Activated B cell treated with CpG ODN at 0.5 μM for 24 hours (primary cell): ENCODE data around the gene ZNF394. TPM values are rescaled to one million over a fixed set of nuclear protein-coding genes. Genes with fewer than 3 reads are reported as not detected.
"Not testable (repeated sequence)": the region's sequence is repeated elsewhere in the genome, so short reads cannot be mapped to it uniquely, and the experiment has no call there.

ENCODE experiments used
- ATAC-seq: fragments of 200-7000 bp; cut with Tn5 transposase; one replicate; pipeline ENCODE4 v1.10.0; 2021; ENCODE audit warnings: low read depth, mild to moderate bottlenecking, moderate library complexity
- CTCF ChIA-PET: fragments of 350-600 bp; sonication (Branson Sonifier 250); formaldehyde crosslinking; loops from one replicate; lab custom pipeline; 2021; ENCODE audit warnings: antibody characterized with exemption; lab: Charles Lee
- POLR2A ChIA-PET: fragments of 350-600 bp; sonication (Branson Sonifier 250); formaldehyde crosslinking; loops from one replicate; lab custom pipeline; 2021; ENCODE audit warnings: antibody characterized with exemption; lab: Charles Lee
- DNase-seq: peaks from one replicate; pipeline ENCODE4 v3.0.0; 2022
- H3K27ac Mint-ChIP-seq: one replicate; pipeline ENCODE4 v1.8.0; 2020; ENCODE audit warnings: mixed read lengths
- H3K27me3 Mint-ChIP-seq: one replicate; pipeline ENCODE4 v1.8.0; 2021; ENCODE audit warnings: mixed read lengths
- H3K36me3 Mint-ChIP-seq: one replicate; pipeline ENCODE4 v1.8.0; 2021; ENCODE audit warnings: low read depth, mixed read lengths
- H3K4me1 Mint-ChIP-seq: one replicate; pipeline ENCODE4 v1.8.0; 2021; ENCODE audit warnings: mixed read lengths
- H3K4me3 Mint-ChIP-seq: one replicate; pipeline ENCODE4 v1.8.0; 2020; ENCODE audit warnings: mild to moderate bottlenecking, mixed read lengths
- H3K9me3 Mint-ChIP-seq: one replicate; pipeline ENCODE4 v1.8.0; 2020; ENCODE audit warnings: mixed read lengths
- intact Hi-C: fragments of 100-400 bp; cut with micrococcal nuclease; formaldehyde crosslinking; loops from one replicate; pipeline ENCODE4 v1.15.1; 2024
- total RNA-seq: library from RNA; stranded (reverse); gene quantifications from 2 replicates; pipeline ENCODE4 v1.2.3, GENCODE V29; 2022
- TF ChIP-seq, protein P1 (sequence below): fragments of 200-600 bp; IDR thresholded peaks from one replicate; pipeline ENCODE4 v1.8.0; 2022; ENCODE audit warnings: antibody characterized with exemption, mild to moderate bottlenecking

The ZNF394 gene
- 61.5 and 61.7 TPM in 2 replicates for total RNA-seq

DNA sequence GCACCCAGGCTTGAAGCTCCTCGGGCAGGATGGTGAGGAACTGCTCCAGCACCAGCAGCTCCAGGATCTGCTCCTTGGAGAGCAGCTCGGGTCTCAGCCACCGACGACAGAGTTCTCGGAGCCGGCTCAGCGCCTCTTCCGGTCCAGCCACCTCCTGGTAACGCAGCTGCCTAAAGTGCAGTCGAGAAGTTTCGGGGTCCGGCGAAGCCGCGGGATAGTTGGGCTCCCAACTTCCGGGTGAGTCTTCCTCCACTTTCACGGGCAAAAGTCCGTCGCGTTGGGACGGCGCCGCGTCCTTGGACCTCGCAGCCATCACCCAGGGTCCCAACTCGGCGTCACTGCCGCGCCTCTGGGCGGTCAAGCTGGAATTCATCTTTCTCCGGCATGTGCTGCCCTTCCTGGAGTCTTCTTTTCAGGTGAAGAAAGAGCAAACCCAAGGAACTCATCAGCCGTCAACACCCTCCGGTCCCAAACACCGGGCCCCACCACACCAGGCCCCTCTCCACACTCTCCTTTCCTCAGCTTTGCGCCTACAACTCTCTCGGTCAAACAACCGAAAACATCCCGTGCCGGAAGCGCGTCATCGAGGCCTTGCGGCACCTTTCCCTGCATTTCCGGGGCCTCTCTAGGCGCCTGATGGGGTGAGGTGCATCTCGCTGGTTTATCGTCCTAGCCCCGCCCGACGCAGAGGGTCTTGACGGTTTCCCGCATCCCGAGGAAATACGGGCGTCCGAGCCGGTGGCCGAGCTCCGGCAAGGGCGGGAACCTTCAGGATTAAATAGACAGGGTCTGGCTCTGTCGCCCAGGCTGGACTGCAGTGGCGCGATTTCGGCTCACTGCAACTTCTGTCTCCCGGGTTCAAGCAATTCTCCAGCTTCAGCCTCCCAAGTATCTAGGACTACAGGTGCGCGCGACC lies at the start of gene ZNF394:
Gene ZNF394, minus strand, starts transcription at position 561 of the 916 bp plus-strand sequence. Its CDS starts 188 bp downstream, at position 373.
- ATAC-seq, result peak; percentile 33
- CTCF ChIA-PET, result interaction anchor here (0.7 to 1.0 kb wide), 2 partner anchors 27 to 54 kb away, joined by 3 read pairs; no protein-coding TSS in a partner anchor
- H3K9me3 Mint-ChIP-seq, result no peaks in the 10 kb centered on the region
- intact Hi-C loops, result loop anchor here (1.0 to 5.0 kb wide), 7 partner anchors 28 to 1752 kb away; partner anchors contain the start of genes BUD31, FAM200A, PDAP1 and ZNF789
- POLR2A ChIA-PET, result interaction anchor here (0.6 to 3.3 kb wide), 21 partner anchors 9 to 929 kb away, joined by 3 to 49 read pairs (median 5); partner anchors contain the start of genes BUD31, CPSF4, FAM200A and MEPCE
- peak within 1 kb of the TSS; percentile 99 for H3K27ac Mint-ChIP-seq
- TF ChIP-seq, protein P1, sequence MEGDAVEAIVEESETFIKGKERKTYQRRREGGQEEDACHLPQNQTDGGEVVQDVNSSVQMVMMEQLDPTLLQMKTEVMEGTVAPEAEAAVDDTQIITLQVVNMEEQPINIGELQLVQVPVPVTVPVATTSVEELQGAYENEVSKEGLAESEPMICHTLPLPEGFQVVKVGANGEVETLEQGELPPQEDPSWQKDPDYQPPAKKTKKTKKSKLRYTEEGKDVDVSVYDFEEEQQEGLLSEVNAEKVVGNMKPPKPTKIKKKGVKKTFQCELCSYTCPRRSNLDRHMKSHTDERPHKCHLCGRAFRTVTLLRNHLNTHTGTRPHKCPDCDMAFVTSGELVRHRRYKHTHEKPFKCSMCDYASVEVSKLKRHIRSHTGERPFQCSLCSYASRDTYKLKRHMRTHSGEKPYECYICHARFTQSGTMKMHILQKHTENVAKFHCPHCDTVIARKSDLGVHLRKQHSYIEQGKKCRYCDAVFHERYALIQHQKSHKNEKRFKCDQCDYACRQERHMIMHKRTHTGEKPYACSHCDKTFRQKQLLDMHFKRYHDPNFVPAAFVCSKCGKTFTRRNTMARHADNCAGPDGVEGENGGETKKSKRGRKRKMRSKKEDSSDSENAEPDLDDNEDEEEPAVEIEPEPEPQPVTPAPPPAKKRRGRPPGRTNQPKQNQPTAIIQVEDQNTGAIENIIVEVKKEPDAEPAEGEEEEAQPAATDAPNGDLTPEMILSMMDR, result no peak
- peak within 1 kb of the TSS; percentile 99 for H3K4me3 Mint-ChIP-seq
- peaks cover 42% of the 10 kb centered on the region for H3K36me3 Mint-ChIP-seq
- H3K4me1 Mint-ChIP-seq, result peaks cover 44% of the 10 kb centered on the region
- DNase-seq, result peak; percentile 80
- no peaks in the 10 kb centered on the region for H3K27me3 Mint-ChIP-seq

- H3K27ac Mint-ChIP-seq, POLR2A ChIA-PET, intact Hi-C loops, ATAC-seq, DNase-seq, H3K4me3 Mint-ChIP-seq, CTCF ChIA-PET, H3K9me3 Mint-ChIP-seq, H3K27me3 Mint-ChIP-seq: not testable (repeated sequence)
- H3K4me1 Mint-ChIP-seq, result peaks cover 24% of the 10 kb centered on the region
- peaks cover 47% of the 10 kb centered on the region for H3K36me3 Mint-ChIP-seq
Observed at GRCh38 chr7:99549545-99549944, 49.5 kb upstream of the ZNF394 start.

GRCh38 chr7:99545308-99545707 lies 45.2 kb upstream of the ZNF394 start:
- ATAC-seq, CTCF ChIA-PET, H3K27me3 Mint-ChIP-seq, intact Hi-C loops, H3K4me1 Mint-ChIP-seq, DNase-seq, H3K27ac Mint-ChIP-seq, H3K4me3 Mint-ChIP-seq: not testable (repeated sequence)
- peaks cover 17% of the 10 kb centered on the region for H3K9me3 Mint-ChIP-seq
- H3K36me3 Mint-ChIP-seq, result peaks cover 35% of the 10 kb centered on the region
- POLR2A ChIA-PET, result interaction anchor here (0.6 to 0.7 kb wide), 2 partner anchors 58 to 1211 kb away, joined by 4 to 5 read pairs; no protein-coding TSS in a partner anchor

GRCh38 chr7:99543916-99544315 lies 43.8 kb upstream of the ZNF394 start:
- intact Hi-C loops, result no loop called here
- H3K27ac Mint-ChIP-seq, result no peak overlapping the region
- peaks cover 18% of the 10 kb centered on the region for H3K9me3 Mint-ChIP-seq
- ATAC-seq, result no peak
- TF ChIP-seq, protein P1, result no peak
- no peaks in the 10 kb centered on the region for H3K4me1 Mint-ChIP-seq
- ChIA-PET POLR2A (interaction anchor here (0.7 kb wide), 1 partner anchor 8 kb away, joined by 5 read pairs; no protein-coding TSS in a partner anchor), CTCF (no interaction called here)
- peaks cover 31% of the 10 kb centered on the region for H3K36me3 Mint-ChIP-seq
- no peaks in the 10 kb centered on the region for H3K27me3 Mint-ChIP-seq
- no peak for DNase-seq
- no peak overlapping the region for H3K4me3 Mint-ChIP-seq

GRCh38 chr7:99543081-99543671 lies 43.1 kb upstream of the ZNF394 start:
- Mint-ChIP-seq H3K4me3 (no peak overlapping the region), H3K9me3 (peaks cover 18% of the 10 kb centered on the region), H3K4me1 (no peaks in the 10 kb centered on the region), H3K27me3 (no peaks in the 10 kb centered on the region), H3K36me3 (peaks cover 27% of the 10 kb centered on the region), H3K27ac (no peak overlapping the region)
- ChIA-PET POLR2A (no interaction called here), CTCF (no interaction called here)
- TF ChIP-seq, protein P1, result no peak
- ATAC-seq (no peak), DNase-seq (no peak)
- intact Hi-C loops, result no loop called here
